GM21515 (cell line): Measurements from ENCODE around the gene SFXN3.

Source experiments
- ATAC-seq: cut with Tn5 transposase; IDR thresholded peaks from one replicate; pipeline ENCODE4 v1.9.1; 2021; ENCODE audit not compliant: unreplicated experiment

Gene SFXN3

GRCh38 chr10:101000127-101000914 is 30.7 kb upstream of the SFXN3 start:
- ATAC-seq: no peak

DNA sequence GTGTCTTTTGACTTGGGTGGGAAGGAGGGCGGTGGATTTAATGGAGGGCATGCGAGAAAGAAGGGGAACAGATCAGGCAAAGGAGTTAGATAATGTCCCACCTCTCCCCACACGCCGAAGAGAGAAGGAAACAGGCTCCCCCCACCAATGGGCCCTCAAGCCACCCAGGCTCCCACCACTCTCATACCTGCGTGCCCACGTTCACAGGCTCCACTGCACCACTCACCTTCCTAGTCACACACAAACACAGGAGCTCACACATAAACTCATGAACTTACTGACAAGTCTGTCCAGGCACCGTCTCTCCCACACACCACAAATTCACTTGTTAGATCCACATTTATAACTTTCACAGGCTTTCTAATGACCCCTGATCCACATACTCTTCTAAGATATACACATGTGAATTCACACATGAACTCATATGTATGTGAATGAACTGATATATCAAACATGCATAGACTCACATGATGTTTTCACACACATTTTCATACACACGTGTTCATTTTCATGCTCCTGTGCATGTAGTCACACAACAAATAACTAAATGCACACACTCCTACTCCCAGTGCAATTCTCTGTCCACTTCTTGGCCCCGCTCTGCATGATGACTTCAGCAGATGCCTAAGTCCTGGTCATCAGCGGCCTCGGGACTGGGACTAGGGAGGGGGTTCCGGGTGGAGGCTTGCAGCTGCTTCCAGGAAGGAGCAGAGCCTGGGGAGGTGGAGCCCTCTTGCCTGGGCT is 29.9 kb upstream of the SFXN3 start:
- no peak for ATAC-seq

GRCh38 chr10:101001659-101002035 is 29.4 kb upstream of the SFXN3 start:
- ATAC-seq: no peak

GRCh38 chr10:101002456-101002855 is 28.6 kb upstream of the SFXN3 start:
- ATAC-seq: no peak

GRCh38 chr10:101003639-101004206 is 27.3 kb upstream of the SFXN3 start:
- no peak for ATAC-seq

DNA sequence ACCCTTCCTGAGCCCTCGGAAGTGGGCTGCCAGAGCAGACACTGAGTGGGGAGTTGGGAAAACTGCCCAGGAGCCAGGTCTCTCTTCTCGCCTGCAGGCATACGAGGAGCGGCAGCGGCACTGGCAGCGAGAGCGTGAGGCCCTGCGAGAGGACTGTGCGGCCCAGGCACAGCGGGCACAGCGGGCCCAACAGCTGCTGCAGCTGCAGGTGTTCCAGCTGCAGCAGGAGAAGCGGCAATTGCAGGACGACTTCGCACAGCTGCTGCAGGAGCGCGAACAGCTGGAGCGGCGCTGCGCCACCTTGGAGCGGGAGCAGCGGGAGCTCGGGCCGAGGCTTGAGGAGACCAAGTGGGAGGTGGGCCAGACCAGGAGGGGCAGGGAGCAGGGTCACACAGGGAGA is 25.7 kb upstream of the SFXN3 start:
- no peak for ATAC-seq

- no peak for ATAC-seq
These were observed 25.0 kb upstream of the SFXN3 start for GRCh38 chr10:101005869-101006567.

DNA sequence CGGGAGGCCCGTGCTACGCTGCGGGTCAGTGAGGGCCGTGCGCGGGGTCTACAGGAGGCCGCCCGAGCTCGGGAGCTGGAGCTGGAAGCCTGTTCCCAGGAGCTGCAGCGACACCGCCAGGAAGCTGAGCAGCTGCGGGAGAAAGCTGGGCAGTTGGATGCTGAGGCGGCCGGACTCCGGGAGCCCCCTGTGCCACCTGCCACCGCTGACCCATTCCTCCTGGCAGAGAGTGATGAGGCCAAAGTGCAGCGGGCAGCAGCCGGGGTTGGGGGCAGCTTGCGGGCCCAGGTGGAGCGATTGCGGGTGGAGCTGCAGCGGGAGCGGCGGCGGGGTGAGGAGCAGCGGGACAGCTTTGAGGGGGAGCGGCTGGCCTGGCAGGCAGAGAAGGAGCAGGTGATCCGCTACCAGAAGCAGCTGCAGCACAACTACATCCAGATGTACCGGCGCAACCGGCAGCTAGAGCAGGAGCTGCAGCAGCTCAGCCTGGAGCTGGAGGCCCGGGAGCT is 24.4 kb upstream of the SFXN3 start:
- ATAC-seq: no peak

DNA sequence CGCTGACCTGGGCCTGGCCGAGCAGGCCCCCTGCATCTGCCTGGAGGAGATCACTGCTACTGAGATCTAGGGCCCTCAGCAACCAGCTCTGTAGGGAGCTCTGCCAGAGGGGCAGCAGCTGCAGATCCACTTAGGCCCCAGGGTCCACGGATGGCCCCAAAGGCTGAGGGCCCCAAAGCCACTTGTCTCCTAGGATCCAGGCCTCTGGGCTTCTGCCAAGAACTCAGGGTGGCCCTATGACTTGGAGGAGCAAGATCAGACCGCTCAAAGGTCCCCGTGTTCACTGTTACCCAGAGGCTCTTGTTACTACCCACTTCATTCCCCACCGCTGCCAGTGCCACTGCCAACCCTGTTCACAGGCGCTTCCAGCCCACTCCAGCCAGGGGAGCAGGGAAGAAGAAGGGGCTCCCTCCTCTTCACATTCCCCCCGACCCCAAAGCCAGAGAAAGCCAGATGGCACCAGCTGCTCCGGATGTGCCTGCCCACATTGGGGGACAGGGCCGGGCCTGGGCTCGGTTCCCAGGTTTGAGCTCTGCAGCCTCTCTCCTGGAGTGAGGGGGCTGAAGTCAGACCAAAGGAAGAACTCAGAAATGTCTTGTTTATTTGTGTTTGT is 23.8 kb upstream of the SFXN3 start:
- ATAC-seq: no peak

- no peak for ATAC-seq
These were observed 22.9 kb upstream of the SFXN3 start for GRCh38 chr10:101007915-101008822.

DNA sequence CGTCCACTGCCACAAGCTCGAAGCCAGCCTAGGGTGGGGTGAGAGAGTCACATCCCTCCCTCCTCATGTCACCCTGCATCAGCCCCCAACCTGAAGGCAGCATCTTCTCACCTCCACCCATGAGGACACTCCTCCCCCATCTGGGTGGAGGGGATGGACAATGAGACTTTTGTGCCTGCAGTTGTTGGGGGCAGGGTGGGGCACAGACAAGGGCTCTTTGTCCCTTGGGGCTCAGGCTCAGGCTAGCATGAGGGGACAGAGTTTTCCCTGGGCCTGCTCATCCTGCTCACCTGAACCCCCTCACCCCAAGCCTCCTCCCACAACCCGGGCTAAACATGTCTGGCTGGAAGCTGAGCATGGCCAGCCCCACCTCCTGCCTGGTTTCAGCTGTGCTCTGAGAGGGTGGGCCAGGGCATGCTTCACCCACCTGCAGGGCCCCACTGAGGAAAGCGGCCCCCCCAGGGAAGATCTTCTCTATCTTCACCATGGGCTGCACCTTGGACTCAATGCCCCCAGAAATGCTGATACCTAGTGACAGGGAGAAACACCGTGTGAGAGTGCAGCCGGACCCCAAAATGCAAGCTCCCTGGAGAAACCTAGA is 22.1 kb upstream of the SFXN3 start:
- no peak for ATAC-seq

DNA sequence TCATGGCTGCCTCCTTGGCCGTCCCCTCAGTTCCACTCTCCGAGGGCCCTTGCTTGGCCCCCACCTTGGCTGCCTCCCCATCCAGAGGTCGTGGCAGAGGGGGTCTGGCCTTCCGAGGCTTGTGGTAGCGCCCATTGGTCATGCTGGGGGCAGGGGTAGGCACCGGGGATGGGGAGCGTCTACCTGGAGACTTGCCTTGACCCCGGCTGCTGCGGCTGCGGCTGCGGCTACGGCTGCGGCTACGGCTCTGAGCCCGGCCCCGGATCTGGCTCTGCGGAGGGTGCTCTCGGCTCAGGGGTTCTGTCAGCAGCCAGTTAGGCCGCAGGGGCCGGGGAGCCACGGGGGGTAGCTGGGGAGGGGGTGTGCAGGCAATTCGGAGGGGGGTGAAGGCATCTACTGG is 20.7 kb upstream of the SFXN3 start:
- no peak for ATAC-seq

GRCh38 chr10:101011517-101012423 is 19.3 kb upstream of the SFXN3 start:
- no peak for ATAC-seq

DNA sequence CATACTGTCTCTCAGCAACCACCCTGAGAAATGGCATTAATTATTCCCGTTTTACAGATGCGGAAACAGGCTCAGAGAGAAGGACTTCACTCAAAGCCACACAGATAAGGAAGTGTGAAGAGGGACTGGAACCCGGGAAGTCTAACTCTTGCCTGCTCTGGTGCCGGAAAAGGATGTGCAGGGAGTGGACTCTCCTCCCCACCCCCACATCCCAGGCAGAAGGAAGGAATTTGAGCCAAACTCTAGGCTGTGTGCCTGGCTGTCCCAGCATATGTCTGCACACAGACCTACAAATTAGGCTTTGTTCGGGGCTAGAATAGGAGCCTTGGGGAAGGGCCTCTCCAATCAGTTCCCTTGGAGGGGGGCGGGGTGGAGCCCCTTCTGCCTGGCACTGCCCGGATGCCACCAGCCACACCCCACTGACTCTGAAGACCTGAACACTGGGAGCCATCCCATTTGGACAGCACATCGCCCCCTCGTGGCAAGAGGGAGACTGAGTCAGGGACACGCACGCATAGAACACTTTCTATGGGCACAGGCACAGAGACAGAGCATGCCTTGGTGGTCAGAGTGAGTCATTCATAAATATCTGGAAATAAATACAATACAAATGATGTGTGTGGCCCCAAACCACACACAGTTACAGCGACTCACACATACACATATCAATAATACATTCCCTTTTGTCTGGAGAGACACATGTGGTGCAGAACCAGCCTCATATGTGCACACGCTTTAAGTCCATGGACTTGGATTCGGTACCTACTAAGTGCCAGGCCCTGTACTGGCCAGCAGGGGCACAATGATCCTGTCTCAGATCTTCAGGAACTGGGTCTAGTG is 18.3 kb upstream of the SFXN3 start:
- ATAC-seq: peak; percentile 70

- no peak for ATAC-seq
These were observed 17.6 kb upstream of the SFXN3 start for GRCh38 chr10:101013365-101013825.

GRCh38 chr10:101014230-101014884 is 16.7 kb upstream of the SFXN3 start:
- peak; percentile 48 for ATAC-seq
